ENCODE results near the gene IGDCC3. TPM values are rescaled to one million over a fixed set of nuclear protein-coding genes. Genes with fewer than 3 reads are reported as not detected.

The IGDCC3 gene
- total and polyA plus RNA-seq, 12 donors, result under 0.01 to 0.57 (median 0.16) TPM; not detected in 4

- H3K27ac ChIP-seq, result peak overlapping the region in 1 of 10 donors; percentile 34
- H3K4me1 ChIP-seq, result peaks cover 7 to 25% (median 20%) of the 10 kb centered on the region in 9 donors
- WGBS, 2 donors, result 45 to 58% methylated on average over 4 of the region's 4 CpGs
- DNase-seq (no peak), ATAC-seq (peak in 1 of 8 donors; percentile 3)
- intact Hi-C loops (cut with DNase I), result loop anchor here in 3 of 10 donors (2.0 kb wide), 1 partner anchor 66 kb away; no protein-coding TSS in a partner anchor
- H3K9me3 ChIP-seq, result no peaks in the 10 kb centered on the region
- peaks cover 0 to 18% (median 6%) of the 10 kb centered on the region in 7 donors for H3K27me3 ChIP-seq
- H3K36me3 ChIP-seq, result no peaks in the 10 kb centered on the region
- no peak for TF ChIP-seq CTCF (IDR thresholded peaks at IDR 0.05)
- peak overlapping the region in 4 of 10 donors; percentile 31 to 48 (median 45) for H3K4me3 ChIP-seq
Observed at GRCh38 chr15:65384505-65384894, 6.7 kb upstream of the IGDCC3 start.

GRCh38 chr15:65383991-65384390, 6.2 kb upstream of the IGDCC3 start:
- WGBS, 2 donors, result 87 to 90% methylated on average over 6 of the region's 6 CpGs
- H3K27me3 ChIP-seq, result peaks cover 0 to 23% (median 9%) of the 10 kb centered on the region in 7 donors
- no peak overlapping the region for H3K27ac ChIP-seq
- H3K4me1 ChIP-seq, result peaks cover 7 to 25% (median 20%) of the 10 kb centered on the region in 9 donors
- no peaks in the 10 kb centered on the region for H3K36me3 ChIP-seq
- no peak overlapping the region for H3K4me3 ChIP-seq
- H3K9me3 ChIP-seq, result no peaks in the 10 kb centered on the region
- no peak for DNase-seq
- TF ChIP-seq CTCF (IDR thresholded peaks at IDR 0.05), result no peak
- ATAC-seq, result no peak
- intact Hi-C loops (cut with DNase I), result loop anchor here in 3 of 10 donors (2.0 kb wide), 1 partner anchor 65 kb away; no protein-coding TSS in a partner anchor

GRCh38 chr15:65383456-65383855, 5.7 kb upstream of the IGDCC3 start:
- intact Hi-C loops (cut with DNase I), result no loop called here
- WGBS, 2 donors, result 92 to 96% methylated on average over 5 of the region's 5 CpGs

GRCh38 chr15:65382921-65383320, 5.1 kb upstream of the IGDCC3 start:
- no peak overlapping the region for H3K4me3 ChIP-seq
- no peak for ATAC-seq
- intact Hi-C loops (cut with DNase I), result no loop called here
- no peaks in the 10 kb centered on the region for H3K36me3 ChIP-seq
- peaks cover 7 to 31% (median 24%) of the 10 kb centered on the region in 9 donors for H3K4me1 ChIP-seq
- H3K9me3 ChIP-seq, result no peaks in the 10 kb centered on the region
- H3K27me3 ChIP-seq, result peaks cover 0 to 34% (median 18%) of the 10 kb centered on the region in 7 donors
- no peak for DNase-seq
- TF ChIP-seq CTCF (IDR thresholded peaks at IDR 0.05), result no peak
- no peak overlapping the region for H3K27ac ChIP-seq
- WGBS, 2 donors, result 90 to 93% methylated on average over 9 of the region's 9 CpGs

More at GRCh38 chr15:65383456-65383855, 5.7 kb upstream of the IGDCC3 start:
- DNase-seq (no peak), ATAC-seq (no peak)
- Histone ChIP-seq H3K27ac (no peak overlapping the region), H3K4me1 (peaks cover 7 to 27% (median 20%) of the 10 kb centered on the region in 9 donors), H3K27me3 (peaks cover 0 to 29% (median 13%) of the 10 kb centered on the region in 7 donors), H3K9me3 (no peaks in the 10 kb centered on the region), H3K36me3 (no peaks in the 10 kb centered on the region), H3K4me3 (no peak overlapping the region)
- TF ChIP-seq CTCF (IDR thresholded peaks at IDR 0.05), result no peak

Data from heart right ventricle (tissue), 16 donors.